Peyer's patch (tissue), 4 donors: Measurements from ENCODE around the gene CSRP2.

Experiments
- POLR2A ChIP-seq, 2 donors: fragments of 450-650 bp; IDR thresholded peaks; one replicate each; pipeline ENCODE4 v1.5.1; 2017; ENCODE audit warnings: antibody characterized with exemption in 2 of 2, mild to moderate bottlenecking in 2 of 2, moderate library complexity in 2 of 2
- TF ChIP-seq, protein P1 (sequence below), 6 experiments: fragments of 450-650 bp in 4 of 6; fragments of 200-600 bp in 2 of 6; sonication (generic) in 1 of 6; IDR thresholded peaks; one replicate each; pipeline ENCODE4 v1.5.1; 2017 to 2019; ENCODE audit warnings: antibody characterized with exemption in 6 of 6, mild to moderate bottlenecking in 3 of 6, moderate library complexity in 1 of 6

DNA sequence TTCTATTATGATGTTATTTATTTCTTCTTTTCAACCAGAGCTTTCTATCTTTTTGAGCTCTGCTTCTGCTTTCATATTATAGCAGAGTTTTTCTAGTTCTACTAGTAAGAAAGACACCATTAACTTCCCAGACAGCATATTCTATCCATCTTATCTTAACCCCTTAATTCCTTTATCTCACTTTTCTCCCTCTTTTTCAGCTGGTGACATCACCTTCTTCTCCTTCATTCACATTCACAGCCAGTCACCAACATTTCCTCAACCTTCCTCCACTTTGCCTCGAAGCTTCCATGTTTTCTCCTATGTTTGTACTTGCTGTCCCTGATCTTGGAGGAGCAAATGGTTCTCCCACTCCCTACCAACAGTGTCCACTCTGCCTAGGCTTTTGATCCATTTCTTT, 3.5 kb upstream of the CSRP2 start:
- TF ChIP-seq, protein P1, sequence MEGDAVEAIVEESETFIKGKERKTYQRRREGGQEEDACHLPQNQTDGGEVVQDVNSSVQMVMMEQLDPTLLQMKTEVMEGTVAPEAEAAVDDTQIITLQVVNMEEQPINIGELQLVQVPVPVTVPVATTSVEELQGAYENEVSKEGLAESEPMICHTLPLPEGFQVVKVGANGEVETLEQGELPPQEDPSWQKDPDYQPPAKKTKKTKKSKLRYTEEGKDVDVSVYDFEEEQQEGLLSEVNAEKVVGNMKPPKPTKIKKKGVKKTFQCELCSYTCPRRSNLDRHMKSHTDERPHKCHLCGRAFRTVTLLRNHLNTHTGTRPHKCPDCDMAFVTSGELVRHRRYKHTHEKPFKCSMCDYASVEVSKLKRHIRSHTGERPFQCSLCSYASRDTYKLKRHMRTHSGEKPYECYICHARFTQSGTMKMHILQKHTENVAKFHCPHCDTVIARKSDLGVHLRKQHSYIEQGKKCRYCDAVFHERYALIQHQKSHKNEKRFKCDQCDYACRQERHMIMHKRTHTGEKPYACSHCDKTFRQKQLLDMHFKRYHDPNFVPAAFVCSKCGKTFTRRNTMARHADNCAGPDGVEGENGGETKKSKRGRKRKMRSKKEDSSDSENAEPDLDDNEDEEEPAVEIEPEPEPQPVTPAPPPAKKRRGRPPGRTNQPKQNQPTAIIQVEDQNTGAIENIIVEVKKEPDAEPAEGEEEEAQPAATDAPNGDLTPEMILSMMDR (IDR thresholded peaks at IDR 0.05), result no peak
- TF ChIP-seq POLR2A (IDR thresholded peaks at IDR 0.05), result no peak
